GM19452 (cell line): ENCODE results near the gene ADAMTS3.

Experiments used
- ATAC-seq: cut with Tn5 transposase; IDR thresholded peaks from one replicate; pipeline ENCODE4 v1.9.1; 2021; ENCODE audit not compliant: unreplicated experiment

The ADAMTS3 gene

DNA sequence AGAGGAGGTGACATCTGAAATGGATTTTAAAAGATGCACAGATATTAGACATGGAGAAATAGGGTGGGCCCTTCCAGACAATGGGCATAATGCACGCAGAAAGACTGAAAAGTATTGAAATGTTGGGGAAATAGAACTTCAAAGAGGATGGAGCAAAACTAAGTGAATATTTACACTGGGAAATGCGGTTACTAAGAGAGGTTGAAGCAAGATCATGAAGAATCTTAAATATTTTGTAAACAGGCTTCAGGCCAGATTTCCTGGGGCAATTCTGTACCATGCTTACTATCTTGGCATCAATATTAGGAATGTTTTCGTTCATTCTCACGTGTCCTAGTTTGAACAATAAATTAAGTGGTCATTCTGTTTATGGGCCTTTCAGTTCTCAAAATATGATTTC lies 216.3 kb downstream of the ADAMTS3 start:
- no peak for ATAC-seq

DNA sequence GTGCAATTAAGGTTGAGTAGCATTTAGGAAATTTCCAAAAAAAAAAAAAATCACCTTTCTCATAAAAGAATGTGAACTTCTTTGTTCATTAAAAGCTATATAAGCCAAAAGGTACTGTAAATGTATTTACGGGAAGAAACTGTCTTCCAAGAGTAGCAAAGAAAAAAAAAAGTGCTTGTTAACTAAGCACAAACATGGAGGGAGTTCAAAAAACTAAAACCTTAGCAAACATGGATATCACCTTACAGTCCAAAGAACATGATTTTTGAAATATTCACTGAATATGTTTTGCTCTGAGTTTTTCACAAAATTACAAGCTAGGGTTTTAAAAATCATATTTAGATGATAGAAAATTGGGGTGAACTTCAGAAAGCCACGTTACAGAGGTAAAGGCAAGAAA lies 217.5 kb downstream of the ADAMTS3 start:
- no peak for ATAC-seq

DNA sequence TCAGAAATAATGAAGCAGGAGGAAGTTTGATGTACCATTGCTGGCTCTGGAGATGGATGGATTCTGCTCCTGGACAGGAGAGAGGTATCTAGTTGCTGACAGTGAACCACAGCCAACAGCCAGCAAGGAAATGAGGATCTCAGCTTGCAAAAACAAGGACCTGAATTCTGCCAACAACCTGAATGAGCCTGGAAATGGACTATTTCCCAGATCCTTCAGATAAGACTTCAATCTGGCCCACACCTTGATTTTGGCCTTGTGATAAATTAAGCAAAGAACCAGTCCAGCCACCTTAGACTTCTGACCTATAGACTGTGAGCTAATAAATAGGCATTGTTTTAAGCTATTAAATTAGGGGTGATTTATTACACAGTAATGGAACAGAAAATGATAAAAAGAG lies 220.3 kb downstream of the ADAMTS3 start:
- ATAC-seq, result no peak

DNA sequence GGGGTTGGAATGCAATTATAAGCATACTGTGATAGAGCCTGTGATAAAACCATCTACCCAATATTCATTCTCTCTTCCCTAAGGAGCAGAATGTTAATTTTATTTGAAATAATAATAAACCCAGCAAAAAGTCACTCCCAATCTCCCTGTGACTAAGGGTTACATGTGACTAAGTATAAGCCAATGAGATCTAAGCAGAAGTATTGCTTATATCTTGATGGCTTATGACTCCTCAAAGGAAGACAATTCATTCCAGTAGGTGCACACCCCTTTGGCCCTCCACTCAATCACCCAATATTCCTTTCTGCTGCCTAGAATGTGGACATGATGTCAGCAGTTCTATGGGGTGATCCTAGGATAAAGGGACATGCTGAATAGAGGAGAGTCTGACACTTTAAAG lies 224.6 kb downstream of the ADAMTS3 start:
- no peak for ATAC-seq

DNA sequence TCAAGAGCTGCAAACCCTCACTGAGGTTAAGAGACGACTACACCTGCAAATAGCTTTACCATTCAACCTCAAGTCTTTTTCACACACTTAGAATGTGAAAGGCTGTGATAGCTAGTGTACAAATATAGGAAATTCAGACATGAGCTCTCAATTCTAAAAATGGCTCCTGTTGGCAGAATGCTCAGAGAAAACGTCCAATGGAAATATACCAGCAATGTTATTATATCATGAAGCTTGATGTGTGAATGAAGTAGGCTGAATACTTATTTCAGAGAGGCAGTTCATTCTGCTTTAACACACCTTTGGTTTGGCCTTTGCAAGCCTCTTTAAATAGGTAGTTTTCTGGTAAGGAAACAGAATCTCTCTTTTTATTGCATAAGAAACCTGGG lies 227.6 kb downstream of the ADAMTS3 start:
- ATAC-seq, result no peak

DNA sequence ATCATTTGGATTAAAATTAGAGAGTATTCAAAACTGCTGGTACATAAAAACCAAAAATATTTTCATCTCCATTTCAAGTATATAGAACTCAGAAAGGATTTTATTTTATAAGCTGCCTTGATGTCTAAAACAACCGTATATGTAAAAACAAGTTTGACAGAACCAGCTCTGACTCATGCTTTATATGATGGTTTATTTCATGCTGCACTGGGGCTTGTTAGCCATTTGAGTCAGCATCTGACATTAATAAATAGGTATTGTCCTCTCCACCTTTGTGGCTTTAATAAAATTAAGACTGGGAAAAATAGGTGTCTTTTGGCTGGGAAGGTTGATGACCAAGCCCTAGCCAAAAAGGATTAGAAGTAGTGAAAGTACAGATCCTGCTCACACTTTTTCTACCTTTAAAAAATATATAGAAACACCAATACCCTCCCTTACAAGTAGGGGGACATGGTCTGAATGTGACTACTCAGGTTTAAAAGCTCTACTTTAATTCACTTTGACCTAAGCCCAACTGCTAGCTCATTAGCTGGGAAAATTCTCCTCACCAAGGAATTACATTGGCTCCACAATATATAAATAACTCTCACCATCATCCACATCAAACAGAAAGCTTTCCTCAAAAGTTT lies 228.1 kb downstream of the ADAMTS3 start:
- ATAC-seq, result no peak

DNA sequence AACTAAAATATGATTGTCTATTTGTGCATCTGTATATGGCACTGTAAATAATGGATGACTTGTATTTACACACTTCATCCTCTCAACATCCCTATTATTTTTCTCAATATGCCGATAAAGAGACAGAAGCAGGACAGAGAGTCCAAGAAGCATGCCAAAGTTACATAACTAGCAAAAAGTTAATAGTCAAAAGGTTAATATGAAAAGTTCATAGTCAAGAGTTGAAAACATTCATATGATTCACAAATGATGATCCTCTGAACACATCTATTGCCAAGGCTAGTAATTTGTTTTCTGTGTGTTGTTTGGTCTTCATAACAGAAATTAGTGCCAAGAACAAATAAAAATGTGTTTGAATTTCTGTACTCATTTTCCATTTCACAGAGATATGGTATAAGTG lies 231.0 kb downstream of the ADAMTS3 start:
- no peak for ATAC-seq

DNA sequence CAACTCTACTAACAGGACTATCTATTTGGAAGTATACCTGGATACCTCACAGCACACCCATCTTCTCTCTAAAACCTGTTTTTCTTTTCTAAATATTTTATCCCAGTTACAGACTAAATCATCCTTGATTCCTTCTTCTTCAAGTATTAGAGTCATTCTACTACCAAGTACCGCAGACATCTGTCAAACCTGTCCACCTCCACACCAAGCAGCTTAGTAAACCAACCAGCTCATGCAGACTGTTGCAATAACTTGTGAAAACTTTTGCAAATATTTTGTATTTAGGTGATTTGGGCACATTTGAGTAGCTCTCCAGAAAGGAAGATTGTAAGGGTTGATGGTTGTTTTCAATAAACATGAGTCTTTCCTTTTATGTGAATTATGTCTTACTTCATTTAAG lies 238.6 kb downstream of the ADAMTS3 start:
- ATAC-seq, result no peak

DNA sequence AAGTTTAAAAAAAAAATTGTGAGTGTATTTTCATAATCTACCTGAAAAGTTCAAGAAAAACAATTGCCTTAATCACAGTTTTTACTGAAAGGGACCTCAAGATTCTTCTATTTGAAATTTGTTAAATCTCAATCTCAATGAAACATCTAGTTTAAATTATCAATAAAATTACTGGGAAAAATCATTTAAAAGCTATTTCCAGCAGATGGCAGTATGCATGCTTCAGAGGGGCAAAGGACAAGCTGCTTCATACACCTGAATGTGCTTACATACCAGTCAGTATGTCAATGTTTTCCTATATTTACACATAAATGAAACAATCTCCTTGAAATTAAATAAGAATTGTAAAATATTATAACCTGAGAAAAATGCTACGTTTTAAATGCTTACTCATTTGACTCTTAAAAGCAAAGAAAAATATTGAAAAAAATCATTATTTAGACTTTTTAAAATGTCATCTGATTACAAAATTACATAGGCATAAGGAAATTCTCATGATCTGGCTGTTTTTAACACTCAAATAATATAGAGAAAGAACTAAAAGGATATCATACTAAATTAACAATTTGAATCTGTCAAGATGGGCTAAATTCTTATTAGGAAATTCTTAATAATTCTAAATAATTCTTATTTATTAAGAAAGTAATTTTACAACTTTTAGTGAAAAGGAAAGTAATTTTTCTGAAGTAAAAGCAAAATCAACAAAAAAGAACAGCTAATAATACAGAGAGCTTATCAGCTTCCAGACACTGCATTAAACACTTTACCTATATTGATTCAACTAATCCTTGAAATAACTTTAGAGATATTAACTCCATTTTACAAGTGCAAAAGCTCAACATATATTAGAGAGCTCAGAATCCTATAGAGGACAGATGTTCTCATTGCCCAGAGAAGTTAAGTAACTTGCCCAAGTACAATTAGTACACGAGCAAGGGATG lies 242.1 kb downstream of the ADAMTS3 start:
- ATAC-seq, result no peak

DNA sequence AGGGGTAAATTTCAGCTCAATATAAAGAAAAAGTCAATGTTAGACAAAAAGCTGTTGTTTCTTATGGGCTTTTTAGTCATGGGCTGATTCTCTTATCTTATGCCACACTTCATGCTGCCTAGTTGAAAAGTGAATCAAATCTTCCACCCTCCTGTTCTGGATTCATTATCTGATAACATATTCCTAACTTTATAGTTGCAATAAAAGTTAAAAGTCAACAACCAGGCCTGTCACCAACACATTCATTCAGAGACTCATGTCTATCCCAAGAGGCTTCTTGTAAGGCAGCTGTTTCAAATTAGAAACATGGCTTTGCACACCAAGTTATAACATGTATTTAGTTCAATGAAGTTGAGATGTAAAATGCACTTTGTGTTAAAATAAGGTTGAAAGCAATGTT lies 243.8 kb downstream of the ADAMTS3 start:
- no peak for ATAC-seq

DNA sequence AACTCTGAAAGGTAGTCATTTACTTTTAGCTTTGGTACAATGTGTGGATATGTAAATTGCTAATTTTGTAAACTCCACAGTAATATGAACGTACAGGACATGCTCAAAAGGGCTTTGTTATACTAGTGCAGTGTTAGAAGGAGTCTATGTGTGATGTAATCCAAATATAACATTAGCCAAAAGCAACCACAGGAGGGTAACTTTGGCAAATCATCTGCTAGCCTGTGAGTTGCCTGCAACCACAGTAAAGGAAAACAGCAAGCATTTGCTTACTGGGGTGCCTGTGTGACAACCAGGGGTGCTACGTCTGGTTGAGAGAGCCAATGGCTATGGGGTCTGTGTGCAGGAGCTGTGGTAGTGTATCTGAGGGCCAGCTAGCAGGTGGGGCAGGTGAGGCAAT lies 245.8 kb downstream of the ADAMTS3 start:
- peak; percentile 65 for ATAC-seq

DNA sequence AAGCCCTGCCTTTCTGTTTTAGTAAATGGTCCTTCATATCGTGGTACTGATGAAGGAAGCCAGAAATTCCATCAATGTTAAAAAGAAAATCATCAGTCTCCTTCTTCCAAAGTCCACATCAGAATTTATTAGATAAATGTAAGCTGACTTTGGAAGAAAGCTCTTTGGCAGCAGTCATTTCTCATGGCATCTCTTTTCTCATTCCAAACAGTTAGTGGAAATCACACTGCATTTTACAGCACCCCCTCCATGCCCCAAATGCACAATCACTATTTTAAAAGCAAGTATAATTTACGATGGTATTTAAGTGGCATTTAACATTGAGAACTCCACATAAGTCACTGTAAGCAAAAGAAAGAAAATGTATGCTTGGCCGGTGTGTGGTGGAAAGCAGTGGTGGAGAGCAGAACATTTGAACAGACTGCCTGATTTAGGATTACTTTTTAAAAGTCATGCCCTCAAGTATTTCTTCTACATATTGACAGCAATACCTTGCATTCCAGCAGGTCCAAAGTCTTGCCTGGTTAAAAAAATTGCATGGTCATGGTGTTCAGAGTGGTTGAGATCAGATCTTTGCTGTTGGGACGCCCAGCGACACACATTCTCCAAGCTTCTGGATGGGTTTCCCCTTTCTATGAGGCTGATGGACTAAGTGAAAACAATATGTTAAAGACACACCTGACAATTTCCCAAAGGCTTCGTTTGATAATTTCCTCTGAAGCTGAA lies 248.6 kb downstream of the ADAMTS3 start:
- ATAC-seq, result no peak

DNA sequence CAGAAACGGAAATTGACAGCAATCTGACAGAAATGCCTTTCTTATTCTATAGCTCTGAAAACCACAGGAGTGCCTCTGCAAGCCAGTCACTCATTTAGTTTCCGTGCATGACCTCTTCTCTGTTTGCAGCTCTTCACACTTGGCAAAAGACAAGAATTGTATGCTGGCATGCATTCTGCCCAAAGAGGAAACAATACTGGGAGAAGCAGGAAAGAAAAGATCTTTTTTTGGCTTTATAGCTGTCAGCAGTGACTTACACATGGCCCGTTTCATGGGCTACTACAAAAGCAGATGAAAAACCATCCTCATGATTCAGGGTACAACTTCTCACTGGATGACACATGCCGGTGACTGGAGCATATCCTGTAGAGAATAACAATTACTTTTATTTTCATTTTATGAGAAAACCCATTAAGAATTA lies 249.4 kb downstream of the ADAMTS3 start:
- ATAC-seq, result no peak

DNA sequence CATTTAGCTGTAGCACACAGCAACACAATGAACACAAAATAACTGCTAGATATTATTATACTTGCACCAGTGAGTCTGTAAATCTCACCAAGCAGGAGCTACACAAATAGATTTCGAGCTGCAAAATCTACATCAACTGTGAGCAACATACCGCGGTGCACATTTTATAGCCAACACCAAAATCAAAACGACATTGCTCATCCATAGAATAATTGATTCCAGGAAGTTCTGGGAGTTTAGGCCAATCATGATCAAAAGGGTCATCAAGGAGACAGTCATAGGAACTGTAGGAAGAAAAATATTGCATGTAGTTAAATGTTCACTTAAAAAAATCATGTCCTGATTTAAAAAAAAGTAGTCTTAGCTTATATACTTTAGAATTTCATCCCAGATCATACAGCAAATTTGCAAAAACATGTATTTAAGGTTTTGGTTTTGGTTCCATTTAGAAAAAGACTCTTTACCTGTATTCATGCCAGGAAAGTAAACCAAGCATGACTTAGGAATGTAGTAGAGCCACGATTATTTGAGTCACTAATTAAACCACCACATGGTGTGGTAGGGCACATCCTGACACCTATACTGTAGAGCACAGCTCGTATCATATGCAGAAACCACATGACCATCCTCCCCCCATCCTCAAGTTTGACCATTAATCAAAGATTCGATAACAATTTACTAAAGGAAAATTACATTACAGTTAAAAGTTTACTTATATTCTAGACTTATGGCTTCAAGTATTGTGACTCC lies 250.4 kb downstream of the ADAMTS3 start:
- no peak for ATAC-seq

DNA sequence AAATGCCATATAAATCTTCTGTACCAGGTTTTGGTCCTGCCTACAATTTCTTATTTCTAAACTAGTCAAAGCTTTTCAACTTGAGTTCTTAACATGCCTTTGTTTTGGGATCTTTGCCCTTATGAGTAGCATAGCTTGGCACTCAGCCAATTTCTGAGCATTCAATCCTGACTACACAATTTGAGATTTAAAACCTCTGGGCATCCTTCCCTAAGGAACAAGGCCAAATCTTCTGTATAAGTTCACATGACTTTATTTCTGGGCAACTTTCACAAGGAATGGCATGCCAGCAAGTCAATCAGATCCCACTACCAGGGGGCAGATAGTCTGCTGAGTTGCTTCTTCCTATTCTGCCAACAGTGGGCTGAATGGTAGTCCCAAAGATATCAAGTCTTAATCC lies 254.2 kb downstream of the ADAMTS3 start:
- no peak for ATAC-seq

DNA sequence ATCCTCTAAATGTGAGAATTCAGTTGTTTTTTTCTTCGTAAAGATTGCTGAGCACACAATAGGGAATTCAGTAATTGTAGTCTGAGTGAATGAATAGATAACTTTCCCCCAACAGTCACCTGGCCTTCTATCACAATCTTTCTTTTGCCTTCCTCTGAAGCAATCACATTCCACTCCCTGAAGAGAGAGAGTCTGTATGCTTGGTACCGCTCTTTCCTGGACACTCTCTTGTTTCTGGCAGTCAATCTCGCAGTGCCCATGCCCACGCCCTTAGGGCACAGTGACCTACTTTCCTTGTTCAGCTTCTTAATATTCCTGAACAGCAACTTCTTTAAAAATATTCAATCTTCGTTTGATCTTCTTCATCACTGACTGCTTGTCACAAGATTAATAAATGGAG lies 255.9 kb downstream of the ADAMTS3 start:
- no peak for ATAC-seq

DNA sequence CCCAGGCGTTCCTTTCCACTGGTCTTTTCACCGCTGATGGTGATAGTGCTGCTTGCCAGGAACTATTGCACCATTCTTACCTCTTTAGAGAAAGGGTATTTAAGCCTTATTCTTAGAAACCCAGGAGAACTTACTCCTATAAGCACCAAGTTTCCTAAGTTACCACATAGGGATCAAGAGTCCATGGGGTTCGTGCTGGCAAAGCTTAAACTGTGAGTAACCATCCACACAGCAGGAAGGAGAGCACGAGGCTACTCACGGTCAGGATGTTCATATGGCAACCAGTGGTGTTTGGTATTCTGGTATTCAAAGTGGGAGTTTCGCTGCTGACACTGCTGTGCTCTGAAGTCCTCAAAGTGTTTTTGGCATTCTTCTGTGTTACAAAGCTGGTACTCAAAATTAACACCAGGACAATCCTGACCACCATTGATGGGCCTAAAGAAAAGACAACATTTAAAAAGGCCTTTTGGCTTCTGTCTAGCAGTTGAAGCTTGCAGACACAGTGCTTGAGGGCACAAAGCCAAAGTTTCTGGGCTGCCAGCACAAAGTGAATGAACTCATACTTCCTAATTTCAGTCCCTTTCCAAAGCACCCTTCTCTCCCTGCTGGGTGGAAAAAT lies 256.9 kb downstream of the ADAMTS3 start:
- no peak for ATAC-seq

DNA sequence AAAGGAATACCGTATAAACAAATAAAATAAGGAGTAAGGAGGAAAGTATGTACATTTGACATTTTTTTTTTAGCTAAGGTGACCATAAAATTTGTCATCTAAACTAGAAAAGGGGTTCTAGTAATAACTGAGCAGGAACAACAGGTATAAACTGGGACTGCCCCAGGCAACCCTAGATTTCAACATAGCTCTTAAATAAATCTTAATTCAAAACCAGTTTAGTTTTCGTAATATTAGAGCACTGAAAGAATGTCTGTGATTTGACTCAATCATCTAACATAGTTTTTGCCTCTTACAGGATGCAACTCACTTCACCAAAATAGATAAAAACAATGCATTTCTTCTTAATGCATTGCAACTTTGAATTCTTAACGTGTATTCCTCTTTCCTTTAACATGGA lies 257.7 kb downstream of the ADAMTS3 start:
- ATAC-seq, result no peak

DNA sequence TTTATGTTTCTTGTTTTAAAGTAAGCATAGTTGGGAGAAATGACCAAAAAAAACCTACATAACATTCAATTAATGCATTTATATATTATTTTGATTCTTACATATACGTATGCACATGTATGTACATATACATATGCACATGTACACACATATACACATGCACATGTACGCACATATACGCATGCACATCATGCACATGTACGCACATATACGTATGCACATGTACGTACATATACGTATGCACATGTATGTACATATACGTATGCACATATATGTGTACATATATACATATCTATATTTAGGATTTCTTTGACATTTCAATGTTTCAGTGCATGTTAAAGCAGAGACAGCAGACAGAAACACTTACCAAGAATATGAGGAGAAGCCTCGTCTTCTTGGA lies 263.4 kb downstream of the ADAMTS3 start:
- ATAC-seq, result no peak

DNA sequence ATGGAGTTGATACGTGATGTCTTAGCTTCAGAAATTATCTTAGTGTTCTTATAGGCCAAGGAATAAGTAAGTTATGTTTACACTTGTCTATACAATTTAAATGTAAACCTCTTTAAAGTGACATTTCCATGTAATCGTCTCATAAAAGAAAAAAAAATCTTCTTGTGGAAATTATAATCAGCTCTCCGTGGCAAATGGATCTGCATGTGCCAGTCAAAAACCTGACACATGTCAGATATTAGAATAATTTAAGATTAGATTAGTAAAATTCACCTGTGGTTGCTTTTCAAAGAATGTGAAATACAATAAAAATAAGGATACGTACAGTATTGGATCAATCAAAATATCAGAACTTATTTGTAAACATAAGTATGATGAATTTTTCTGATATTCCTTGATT lies 263.9 kb downstream of the ADAMTS3 start:
- ATAC-seq, result no peak
